NOMO-1 treated with dmso at 0.1 percent for 144 hours (cell line): ENCODE results near the gene CDC14B.
A peak's percentile ranks its signal among the peaks of the same experiment; 100 is the strongest.
"Not testable (repeated sequence)": the region's sequence is repeated elsewhere in the genome, so short reads cannot be mapped to it uniquely, and the experiment has no call there.

Experiments used
- DNase-seq: peaks from one replicate; lab custom pipeline; 2025; ENCODE audit not compliant: unreplicated experiment; lab: John Stamatoyannopoulos, UW

Gene CDC14B

DNA sequence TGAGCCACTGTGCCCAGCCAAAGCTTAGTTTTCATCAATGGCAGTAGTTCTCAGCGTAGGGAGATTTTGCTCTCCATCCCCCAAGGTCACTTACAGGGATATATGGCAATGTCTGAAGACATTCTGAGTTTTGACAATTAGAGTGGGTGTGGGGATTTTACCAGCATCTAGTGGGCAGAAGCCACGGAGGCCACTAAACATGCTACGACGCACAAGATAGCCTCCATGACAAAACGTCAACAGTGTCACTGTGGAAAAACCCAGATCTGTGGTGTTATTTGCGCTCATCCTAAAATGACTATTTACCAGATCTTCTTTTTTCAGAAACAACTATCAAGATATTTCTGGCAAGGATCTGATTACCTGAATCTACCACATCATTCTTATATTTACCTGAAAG, 68.2 kb downstream of the CDC14B start:
- DNase-seq = no peak

DNA sequence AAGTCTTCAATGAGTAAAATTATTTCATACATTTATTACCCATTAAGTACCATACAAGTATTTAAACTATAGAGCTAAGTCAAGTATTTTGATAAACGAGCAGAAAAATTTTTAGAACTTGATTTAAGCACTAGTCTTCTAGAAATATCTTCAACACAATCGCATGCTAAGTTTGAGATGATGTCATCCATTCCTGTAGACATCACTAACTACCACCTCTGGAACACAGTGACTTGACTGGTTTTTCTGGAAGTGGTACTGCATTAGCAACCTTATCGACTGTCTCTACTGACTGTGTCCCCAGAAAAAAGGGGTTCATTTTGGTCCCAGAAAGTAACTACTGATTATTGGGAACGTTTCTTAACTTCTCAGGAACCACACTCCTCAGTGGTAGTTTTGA, 69.0 kb downstream of the CDC14B start:
- no peak for DNase-seq

DNA sequence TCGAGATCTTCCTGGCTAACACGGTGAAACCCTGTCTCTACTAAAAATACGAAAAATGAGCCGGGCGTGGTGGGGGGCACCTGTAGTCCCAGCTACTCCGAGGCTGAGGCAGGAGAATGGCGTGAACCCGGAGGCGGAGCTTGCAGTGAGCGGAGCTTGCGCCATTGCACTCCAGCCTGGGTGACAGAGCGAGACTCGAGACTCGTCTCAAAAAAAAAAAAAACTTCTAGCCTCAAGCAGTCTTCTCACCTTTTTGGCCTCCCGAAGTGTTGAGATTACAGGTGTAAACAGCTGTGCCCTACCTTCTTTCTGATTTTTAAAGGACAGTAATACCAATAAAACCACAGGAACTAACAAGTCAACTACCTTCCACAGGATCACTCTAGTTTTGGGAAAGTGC, 76.5 kb downstream of the CDC14B start:
- not testable (repeated sequence) for DNase-seq

DNA sequence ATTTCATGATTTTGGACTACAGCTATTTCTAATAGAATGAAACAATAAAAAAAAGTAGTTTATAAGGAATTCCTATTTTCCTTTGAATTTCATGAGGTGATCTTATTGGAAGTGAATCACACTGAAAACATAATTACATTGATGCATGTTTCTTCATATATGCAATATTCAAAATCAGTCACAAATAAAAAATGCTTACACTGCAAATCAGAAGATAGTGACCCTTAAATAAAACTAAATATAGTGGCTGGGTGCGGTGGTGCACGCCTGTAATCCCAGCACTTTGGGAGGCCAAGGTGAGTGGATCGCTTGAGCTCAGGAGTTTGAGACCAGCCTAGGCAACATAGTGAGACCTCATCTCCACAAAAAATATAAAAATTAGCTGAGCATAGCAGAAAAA, 79.5 kb downstream of the CDC14B start:
- no peak for DNase-seq

DNA sequence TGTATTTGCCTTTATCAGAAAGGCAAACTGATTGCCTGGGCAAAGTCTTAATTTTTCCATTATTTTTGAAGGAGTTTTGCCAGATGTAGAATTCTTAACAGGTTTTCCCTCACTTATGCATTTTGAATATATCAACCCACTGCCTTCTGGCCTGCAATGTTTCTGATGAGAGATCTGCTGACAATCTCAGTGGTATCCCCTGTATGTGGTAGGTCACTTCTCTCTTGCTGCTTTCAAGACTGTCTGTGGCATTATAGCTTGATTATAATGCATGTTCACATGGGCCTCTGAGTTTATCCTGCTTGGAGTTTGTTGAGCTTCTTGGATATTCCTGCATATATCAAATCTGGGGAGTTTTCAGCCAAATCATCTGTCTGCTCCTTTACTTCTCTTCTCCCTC, 87.5 kb downstream of the CDC14B start:
- no peak for DNase-seq

DNA sequence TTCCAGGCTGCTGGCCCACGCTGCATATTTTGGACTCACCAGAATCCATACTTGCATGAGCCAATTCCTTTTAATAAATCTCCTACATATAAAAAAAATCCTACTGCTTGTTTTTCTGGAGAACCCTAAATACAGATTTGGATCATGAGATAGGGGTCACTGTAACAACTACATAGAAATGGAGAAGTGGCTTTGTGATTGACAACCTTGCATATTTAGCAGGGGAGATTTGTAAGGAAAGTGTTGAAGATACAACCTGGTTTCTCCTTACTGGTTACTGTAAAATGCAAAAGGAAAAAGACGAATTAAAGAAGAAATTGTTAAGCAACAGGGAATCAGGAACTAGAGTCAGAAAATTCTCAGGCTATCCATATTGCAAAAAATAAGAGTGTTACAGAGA, 94.9 kb downstream of the CDC14B start:
- no peak for DNase-seq

DNA sequence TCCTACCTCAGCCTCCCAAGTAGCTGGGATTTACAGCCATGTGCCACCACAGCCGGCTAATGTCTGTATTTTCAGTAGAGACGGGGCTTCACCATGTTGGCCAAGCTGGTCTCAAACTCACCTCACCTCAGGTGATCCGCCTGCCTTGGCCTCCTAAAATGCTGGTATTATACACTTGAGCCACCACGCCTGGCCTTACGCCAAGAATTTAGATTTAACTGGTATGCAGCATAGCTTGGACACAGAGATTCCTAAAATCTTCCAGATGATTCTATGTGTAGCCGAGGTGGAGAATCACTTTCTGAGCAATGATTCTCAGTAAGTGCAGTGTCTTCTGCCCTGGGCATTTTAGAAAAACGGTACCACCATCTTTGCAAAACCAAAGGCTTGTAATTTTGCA, 95.6 kb downstream of the CDC14B start:
- no peak for DNase-seq

DNA sequence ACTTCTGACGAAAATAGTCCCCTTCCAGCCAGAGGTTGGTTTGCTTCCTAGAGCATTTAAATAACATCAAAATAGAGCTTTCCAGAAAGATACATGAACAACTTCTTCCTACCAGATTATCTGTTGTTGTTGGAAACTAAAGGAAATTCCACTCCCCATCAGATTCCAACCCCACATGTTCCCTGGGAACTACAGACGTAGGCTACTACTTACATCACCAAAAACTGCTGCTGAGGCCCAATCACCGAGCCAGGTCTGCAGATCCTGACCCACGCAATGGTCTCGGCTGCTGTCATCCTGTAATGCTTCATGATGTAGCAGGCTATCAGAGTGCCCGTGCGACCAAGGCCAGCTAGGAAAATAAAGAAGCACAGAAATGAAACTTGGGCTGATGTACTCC, 96.3 kb downstream of the CDC14B start:
- no peak for DNase-seq

DNA sequence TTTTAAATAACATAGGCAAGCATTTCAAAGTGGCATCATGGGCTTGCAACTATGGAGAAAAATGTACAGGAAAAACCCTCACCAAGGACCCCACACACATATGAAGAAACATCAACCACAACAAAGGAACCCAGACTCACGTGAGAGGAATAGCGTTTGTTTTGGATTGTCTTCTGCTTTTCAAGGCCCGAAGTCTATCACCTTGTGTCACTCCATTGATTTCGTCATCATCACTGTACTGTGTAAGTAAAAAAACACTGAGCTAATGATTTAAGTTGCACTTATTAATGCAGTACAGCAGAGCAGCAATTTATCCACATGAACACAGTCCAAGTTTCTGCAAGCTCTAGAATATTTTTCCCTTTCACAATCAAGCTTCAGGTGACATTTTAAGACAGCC, 97.3 kb downstream of the CDC14B start:
- DNase-seq = peak; percentile 43

DNA sequence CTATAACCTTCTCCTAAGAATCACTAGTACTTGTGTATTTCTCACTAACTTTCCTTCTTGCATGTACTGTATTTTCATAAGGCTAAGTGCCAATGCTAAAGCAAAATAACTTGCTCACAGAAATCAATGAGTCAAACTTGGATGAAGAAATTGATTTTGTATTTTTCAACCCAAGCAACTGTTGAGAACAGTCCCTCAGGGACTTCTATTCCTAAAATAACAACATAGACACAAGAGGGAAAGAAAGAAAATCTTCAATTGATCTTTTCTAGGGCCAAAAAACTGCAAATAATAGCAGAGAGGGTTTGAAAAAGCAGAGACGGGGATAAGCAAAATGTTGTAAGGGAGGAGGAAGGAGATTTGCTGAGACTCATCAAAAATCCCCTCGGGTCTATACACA, 99.9 kb downstream of the CDC14B start:
- DNase-seq = no peak

DNA sequence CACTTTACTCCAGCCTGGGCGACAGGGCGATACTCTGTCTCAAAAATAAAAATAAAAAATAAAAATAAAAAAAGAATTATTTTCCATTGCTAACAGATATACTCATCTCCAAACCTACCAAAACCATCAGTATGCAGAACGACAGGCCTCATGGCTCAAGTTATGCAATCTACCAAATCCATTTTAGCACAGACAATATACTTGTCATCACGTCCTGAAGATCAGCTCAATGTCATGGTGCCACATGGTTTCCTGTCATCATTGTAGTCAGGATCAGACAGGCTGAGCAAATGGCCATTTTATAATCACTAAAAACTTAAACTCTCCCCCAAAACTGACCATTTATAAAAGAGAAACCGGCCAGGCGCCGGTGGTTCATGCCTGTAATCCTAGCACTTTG, 100.5 kb downstream of the CDC14B start:
- no peak for DNase-seq

DNA sequence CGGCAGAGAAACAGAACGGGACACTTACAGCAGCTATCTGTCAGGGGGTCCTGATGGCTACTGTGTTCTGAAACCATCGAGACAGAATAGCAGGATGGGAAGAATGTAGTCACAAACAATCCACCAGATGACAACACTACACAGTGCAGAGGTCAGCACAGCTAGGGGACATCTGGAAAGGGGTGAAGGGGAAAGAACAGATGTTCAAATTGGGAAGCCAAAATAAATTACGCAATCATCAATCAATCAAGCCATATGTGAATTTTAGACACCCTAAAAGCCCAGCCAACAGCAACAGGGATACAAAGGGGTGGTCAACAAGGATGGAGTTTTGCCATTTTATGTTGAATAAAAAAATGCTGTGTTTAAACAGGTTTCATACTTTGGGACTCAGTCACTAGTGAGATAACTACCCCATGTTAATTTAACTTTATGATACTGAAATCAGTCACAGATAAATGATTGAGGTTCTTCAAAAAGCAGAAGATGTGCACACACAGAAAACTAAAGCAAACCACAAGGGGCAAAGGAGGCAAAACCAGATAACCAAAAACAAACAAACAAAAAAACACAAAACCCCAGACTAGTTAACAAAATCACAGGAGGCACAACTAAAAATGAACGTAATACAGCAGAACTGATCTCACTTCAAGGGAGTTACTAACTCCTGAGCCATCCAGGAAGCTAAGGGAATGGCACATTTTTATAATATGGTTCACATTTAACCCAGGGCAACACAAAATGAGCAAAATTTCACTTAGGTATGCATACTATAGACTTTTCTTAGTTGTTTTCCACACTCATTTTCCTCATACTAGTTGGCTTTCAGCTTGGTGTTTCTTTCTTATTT, 103.8 kb downstream of the CDC14B start:
- no peak for DNase-seq

DNA sequence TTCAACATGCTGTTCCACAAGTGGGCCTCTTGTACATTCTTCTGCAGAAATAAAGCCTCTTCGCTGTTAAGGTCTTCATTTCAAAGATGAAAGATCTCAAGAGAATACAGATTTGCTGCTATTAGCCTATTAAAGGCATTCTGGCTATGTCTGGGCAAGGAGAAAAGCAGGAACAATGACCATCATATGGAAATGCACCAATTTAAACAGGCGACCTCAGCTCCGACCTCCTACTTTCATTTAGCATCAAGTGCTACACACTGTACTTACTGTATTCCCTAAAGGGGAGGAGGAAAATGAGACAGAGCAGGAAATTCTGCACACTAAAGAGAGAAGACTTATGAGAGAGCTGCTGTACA, 104.9 kb downstream of the CDC14B start:
- DNase-seq = no peak

DNA sequence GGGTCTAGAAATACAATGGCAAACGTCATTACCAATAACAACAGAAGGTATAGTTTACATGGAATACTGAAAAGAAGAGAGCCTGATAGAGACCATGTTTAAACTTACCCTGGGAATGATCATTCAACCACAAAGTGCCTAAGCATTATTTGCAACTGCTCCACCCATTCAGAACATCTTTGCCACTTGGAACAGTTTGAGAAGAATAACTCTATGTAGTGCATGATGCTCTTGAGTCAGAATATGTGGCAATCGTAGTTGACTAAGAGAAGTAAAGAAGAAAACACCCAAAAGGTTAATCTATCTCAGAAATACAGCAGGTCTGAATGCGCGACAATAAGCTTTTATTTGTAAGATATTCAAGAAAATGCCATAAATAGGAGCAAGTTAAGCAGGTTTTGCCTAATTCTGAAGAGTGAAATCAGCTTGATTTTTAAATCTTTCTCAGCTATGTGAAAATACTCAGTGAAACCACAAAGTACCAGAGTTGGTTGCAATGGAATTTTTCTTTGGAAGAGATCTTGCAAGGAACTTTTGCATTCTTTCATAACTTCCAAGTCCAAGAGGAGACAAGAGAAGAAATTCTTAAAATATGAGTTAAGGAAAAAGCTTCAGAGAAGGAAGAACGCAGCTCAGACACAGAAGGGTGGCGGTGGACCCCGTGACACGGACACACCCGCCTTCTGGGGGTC, 105.4 kb downstream of the CDC14B start:
- DNase-seq = no peak

DNA sequence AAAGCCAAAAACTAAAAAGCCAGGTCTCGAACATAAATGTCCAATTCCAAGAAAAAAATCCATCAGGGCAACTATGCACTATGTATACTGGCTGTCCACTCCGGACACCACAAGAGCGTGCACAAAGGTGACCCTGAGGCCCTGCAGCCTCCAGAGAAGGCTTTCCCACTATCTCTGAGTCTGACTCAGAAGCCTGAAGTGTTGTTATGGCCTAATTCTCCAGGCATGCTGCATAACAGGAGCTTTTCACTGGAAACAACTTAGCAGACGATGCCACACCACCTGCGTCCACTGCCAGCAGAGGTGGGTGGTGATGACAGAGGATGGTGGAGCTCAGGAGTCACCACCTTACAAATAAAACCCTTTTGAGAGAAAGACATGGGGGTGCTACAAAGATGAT, 106.0 kb downstream of the CDC14B start:
- DNase-seq = no peak

DNA sequence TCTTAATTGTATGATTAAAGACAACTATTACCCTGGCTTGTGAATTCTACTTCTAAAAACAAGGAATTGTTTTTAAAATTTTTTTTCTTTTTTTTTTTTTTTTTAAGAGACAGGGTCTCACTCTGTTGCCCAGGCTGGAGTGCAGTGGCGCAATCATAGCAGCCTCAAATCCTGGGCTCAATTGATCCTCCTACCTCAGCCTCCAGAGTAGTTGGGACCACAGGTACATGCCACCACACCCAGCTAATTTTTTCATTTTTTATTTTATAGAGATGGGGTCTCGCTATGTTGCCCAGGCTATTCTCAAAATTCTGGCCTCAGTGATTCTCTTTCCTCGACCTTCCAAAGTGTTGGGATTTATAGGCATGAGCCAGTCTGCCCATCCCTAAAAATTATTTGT, 107.4 kb downstream of the CDC14B start:
- DNase-seq = no peak

DNA sequence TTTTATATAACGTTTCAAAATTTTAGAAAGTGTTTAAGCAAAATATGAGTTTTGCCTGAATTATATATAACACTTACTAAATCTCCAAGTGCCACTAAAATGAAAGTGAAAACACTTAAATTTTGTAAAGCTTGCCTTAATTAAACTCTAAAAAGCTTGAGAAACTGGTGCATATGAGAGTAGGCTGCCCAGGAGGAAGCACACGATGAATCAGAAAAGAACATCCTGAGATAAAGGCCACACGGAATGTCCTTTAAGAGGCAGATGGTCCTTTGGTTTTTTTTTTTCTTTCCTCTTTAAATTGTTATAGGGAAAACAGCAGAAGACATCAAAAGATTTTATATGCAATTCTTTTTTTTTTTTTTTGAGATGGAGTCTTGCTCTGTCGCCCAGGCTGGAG, 109.4 kb downstream of the CDC14B start:
- DNase-seq = no peak

DNA sequence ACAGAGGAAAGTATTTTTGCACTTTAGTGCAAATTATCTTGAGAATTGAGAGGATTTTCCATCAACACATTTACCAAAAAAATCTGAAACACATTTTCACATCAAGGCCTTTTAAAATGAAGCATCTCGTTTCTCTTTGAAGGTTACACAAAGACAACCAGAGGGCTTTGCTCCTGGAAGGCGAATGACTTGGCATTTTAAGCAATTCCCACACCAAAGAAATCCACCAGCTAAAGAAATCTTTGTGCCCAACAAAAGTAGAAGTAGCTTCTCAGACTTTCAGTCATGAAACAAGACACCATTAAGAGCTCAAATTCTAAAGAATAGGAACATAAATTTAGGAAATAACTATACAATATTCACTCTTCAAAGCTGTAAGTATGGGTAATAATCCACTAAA, 109.8 kb downstream of the CDC14B start:
- DNase-seq = no peak

DNA sequence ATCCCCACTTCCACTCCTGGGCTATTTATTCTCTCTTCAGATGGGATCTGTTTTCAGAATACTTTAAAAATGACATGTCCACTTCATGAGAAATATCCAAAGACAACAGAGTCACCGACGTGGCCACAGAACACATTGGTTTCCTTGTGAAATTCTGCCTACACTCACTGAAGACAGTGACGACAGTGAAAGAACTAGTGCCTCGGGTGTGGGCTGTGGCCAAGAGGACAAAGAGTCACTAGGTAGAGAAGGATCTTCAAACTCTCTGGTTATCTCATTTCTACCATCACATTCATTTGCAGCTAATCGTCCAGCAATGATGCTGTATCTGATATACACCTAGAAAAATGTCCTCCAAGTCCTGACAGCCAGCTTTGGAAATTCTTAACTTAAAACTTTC, 110.6 kb downstream of the CDC14B start:
- no peak for DNase-seq

DNA sequence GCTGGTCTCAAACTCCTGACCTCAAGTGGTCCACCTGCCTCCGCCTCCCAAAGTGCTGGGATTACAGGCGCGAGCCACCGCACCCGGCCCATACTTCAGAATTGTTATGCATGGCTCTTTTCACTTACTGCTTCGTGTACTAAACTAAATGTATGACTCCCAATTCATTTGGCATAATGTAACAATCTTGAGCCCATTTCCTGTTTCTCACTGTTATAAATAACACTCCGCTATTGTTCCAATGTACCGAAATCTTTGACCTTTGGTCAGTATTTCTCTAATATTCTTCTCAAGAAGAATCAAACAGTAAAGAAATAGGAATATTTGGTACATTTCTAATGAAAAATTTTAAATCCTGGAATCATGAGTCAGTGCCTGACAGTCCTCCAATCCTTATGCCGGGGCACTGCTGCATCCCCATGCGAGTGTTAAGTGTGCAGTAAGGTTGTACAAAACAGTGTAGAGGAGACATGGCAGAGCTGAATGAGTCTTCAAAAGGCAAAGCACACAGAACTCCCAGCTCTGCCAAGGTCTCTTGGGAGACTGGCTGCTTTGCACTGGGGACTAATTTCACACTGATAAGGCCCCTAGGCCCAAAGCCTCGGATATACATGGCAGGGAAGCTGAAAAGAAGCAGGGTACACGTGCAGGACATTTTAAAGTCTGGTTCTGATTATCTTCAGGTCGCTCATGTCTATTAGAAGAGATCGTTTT, 111.3 kb downstream of the CDC14B start:
- DNase-seq = no peak

DNA sequence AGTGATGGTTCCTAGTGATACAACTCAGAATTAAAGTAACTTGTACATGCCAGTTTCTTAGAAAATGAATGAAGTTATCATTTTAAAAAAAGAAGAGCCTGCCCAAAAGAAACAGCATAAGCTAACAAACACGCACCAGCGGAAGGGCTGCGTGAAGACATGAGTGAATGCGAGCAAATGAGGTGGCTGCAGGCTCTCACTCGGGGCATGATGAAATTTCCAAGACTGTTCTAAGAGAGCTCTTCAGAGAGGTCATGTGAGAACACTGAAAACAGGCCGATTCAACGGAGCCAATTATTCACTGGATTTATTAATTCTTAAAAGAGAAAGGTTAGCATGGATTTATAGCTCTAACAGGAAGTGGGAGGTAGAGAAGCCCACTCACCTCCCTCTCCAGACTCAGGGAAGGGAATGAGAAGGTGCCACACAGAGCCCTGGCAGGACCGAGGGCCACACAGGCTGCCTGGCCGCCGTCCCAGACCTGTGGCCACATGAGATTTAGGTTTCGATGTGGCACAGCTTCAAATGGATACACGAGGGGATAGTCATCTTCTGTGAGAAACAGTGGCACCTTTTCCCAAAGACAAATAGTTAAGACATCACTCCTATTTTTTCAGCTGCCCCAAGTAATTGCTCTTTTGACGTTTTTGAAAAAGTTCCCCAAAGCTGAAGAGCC, 114.2 kb downstream of the CDC14B start:
- DNase-seq = no peak

DNA sequence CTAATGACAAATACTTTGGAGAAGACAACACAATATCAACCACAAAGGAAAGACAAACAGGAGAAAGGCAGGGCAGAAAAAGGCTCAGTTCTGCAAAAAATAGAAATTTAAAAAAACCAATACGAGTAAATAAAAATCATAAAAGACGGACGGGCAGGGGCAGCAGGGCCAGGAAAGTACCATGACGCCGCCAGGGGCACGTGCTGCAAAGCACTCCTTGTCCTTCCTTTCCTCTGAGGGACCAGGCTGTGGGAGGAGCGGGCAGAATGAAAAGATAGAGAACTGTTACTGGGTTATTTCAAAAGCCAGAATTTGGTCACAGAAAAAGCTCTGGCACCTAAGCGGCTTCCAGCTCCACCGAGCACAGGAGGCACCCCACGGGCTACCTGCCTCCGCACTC, 115.7 kb downstream of the CDC14B start:
- DNase-seq = no peak
